G401 (cell line): ENCODE results near the gene PTPRE. TPM values are rescaled to one million over a fixed set of nuclear protein-coding genes. Genes with fewer than 3 reads are reported as not detected.
"Not testable (repeated sequence)": the region's sequence is repeated elsewhere in the genome, so short reads cannot be mapped to it uniquely, and the experiment has no call there.

Source experiments
- DNase-seq: peaks from one replicate; pipeline ENCODE4 v3.0.0-alpha.2; 2015; ENCODE audit warnings: low spot score
- in situ Hi-C: cut with HindIII; loops from 2 replicates; pipeline ENCODE4 v1.10.0; 2016; ENCODE audit warnings: low sequenced_read_pairs, mixed read lengths
- total RNA-seq: library from RNA; depleted of rRNA; stranded (reverse); fragments of >200 nt; shearing (Covaris generic); gene quantifications from 2 replicates; pipeline ENCODE4 v1.2.3, GENCODE V29; 2014

PTPRE gene
- total RNA-seq, 1 experiment from 2014 or later = not detected

GRCh38 chr10:128091636-128092210 lies 184.8 kb downstream of the PTPRE start:
- no peak for DNase-seq
- in situ Hi-C loops = no loop called here

DNA sequence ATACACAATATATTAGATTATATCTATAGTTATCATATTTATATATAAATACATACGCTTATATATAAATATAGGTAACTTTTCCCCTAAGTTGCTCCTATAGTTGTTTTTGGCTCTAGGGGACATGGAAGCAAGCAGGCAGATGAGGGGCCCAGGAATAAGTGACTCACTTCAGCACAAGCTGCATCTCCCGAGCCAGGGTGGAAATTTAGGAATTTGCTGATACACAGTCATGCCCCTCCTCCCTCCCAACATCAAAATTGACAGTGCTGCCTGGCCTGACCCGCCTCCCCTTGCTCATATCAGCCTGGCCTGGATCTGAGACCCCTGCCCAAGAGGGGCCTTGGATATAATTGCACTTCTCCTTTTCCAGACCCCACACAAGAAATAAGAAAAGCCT lies 185.6 kb downstream of the PTPRE start:
- in situ Hi-C loops = no loop called here

GRCh38 chr10:128094596-128094995 lies 187.7 kb downstream of the PTPRE start:
- in situ Hi-C loops, DNase-seq: not testable (repeated sequence)

More for the DNA sequence above, 185.6 kb downstream of the PTPRE start:
- no peak for DNase-seq

DNA sequence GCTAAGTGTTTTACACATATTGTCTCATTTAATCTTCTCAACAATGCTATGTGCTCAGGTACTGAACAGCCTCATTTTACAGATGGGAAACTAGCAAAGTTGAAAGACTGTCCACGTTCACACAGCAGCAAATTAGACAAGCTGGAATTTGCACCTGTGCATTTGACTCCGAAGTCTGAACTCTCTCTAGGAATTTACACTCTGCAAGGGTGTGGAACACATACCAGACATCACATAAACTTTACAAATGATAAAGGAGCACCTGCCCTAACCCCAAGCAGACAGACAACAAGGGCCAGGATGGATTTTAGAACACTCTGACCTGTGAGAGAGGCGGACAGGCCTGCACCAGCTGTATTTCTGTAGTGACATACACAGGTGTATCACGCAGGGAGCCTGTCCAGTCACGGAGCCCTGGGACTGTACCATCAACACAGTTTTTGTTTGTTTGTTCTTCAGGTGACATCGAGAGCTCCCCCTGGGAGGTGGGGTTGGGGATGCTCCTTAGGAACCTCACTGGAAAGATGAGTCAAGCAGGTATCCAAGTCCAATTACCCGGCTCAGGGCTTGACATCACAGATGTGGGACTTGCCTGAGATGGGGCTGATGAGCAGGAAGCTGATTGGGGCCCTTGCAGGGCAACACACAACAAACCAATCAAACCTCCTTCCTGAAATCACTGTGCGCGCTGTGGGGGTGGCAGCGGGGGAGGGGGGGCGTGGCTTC lies 188.3 kb downstream of the PTPRE start:
- in situ Hi-C loops = no loop called here
- no peak for DNase-seq

GRCh38 chr10:128095753-128096469 lies 189.0 kb downstream of the PTPRE start:
- no peak for DNase-seq
- in situ Hi-C loops = no loop called here

GRCh38 chr10:128096486-128097199 lies 189.7 kb downstream of the PTPRE start:
- no peak for DNase-seq
- in situ Hi-C loops = no loop called here

- in situ Hi-C loops = no loop called here
- no peak for DNase-seq
Observed at GRCh38 chr10:128097783-128098182, 190.9 kb downstream of the PTPRE start.

DNA sequence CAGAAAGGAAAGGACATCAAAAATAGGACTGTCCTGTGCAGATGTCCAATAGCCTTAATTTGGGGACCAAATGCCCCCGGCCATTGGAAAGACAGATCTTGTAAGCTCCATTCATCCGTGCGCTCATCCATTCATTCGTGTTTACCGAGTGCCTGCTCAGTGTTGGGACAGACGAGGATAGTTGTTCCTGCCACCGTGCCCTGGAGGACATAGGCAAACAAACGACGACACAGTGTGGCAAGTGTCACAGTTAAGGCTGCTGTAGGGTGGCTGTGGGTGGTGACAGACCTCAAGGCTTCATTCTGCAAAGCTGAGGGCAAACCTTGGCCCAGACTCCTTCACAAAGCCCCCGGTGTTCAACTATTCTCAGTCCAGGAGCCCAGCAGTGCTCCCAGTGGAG lies 191.7 kb downstream of the PTPRE start:
- DNase-seq = no peak
- in situ Hi-C loops = no loop called here

DNA sequence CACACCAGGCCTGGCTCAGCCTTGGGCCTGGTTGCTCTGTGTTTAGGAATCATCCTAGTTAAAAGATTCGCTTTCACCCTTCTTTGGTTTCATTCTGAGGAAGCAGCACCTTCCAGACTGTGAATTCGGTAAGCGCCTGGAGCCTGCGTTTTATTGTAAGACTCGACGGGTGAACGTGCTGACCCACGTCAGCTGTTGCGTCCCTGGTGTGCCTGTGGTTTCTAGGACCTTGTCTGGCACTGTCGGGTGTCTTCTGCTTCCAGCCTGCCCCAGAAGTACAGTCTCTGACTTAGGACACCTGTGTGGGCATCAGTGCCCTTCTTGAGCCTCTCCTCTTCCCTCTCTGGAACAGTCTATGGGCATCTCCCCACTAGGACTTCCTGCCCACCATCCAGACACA lies 193.0 kb downstream of the PTPRE start:
- DNase-seq = no peak
- in situ Hi-C loops = no loop called here

DNA sequence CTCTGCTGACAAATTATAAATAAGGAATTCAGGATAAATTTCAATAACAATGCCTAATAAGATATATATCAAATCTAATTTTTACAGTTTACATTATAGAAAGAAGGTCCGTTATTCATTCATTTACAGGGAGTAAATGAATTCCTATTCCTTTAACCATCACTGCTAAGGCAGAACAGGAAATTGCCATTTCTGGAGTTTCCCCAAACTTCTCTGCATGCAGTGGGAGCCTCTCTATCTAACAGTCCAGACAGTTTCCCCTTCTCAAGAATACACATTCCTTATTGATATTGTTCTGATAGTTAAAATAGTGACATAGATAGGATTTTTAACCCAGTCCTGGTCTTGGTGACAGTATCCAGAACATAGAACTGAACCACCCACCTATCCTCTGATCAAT lies 195.0 kb downstream of the PTPRE start:
- in situ Hi-C loops = no loop called here
- DNase-seq = no peak

DNA sequence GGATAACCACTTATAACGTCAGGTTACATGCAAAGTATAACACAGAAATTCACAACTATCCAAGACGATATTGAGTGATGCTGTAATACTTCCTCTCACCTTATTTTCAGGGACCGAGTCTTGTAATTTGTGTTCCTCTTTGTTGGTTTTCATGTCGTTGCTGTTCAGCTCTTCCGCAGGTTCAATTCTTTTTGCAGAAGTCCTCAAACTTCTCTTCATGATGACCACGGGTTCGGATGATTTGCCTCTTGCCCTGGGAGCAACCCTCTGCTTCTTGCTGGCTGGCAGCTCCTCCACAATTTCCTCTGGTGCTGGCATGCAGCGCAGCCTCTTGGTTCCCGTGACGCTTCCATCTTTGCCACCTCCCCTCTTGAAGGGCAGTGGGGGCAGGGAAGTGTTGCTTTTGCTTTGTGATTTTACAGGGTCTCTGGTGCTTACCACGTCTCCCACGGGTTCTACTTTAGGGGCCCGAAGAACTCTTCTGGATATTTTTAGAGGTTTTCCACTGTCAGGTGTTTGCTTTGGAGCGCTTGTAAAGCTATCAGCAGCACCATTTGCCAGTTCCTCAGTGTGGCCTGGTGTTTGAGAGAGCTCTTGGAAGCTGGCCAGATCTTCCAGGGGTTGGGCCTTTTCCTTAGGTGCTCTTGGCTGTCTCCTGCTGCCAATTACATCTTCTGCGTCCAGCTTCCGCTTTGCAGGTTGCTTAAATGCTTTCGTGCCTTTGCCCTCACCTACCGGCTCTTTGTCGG lies 195.8 kb downstream of the PTPRE start:
- DNase-seq = no peak

DNA sequence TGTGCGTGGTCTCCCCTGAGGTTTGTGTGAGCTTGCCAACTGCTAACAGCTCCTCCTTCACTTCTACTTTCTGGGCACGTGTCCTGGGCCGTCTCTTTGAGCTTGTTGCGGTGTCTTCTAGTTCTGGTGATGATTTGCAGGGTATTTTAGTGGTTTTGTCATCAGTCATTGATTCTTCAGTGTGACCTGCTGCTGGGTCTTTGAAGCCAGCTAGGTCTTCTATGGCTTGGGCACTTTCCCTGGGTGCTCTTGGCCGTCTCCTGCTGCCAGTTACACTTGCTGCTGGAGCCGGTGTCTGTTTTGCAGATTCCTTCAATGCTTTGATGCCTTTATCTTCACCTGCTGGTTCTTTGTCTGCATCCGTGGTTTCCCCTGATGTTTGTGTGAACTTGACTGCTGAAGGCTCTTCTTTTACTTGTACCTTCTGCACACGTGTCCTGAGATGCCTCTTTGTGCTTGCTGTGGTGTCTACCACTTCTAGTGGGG lies 196.4 kb downstream of the PTPRE start:
- in situ Hi-C loops = no loop called here
- DNase-seq = no peak

More for the DNA sequence above, 195.8 kb downstream of the PTPRE start:
- in situ Hi-C loops = no loop called here

DNA sequence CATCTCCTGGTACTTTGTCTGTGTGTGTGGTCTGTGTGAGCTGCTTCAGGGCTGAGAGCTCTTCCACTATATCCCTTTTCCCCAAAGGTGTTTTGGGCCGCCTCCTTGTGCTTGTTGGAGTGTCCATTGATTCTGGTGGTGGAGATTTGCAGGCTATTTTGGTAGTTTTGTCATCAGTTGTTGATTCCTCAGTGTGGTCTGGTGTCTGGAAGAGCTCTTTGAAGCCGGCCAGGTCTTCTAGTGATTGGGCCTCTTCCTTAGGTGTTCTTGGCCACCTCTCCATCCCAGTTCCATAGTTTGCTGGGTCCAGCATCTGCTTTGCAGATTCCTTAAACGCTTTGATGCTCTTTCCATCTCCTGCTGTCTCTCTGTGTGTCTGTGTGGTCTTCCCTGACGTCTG lies 198.5 kb downstream of the PTPRE start:
- no peak for DNase-seq
- in situ Hi-C loops = no loop called here

DNA sequence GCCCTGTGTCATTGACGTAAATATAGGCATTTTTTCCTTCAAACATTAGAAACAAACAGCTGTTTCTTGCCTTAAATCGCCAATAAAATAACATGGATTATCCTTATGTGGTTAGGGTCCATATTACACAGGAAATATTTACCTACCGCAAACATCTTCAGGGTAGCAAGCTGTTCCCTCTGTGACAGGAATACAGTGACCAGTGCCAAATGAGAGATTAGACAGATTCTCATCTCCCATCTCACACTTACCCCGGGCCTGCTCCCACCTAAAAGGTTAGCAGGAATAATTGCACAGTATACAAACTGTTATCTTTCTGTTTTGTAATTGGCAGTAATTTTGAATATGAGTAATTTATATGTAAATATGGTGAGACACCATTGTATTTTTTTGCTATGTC lies 202.8 kb downstream of the PTPRE start:
- in situ Hi-C loops = no loop called here

DNA sequence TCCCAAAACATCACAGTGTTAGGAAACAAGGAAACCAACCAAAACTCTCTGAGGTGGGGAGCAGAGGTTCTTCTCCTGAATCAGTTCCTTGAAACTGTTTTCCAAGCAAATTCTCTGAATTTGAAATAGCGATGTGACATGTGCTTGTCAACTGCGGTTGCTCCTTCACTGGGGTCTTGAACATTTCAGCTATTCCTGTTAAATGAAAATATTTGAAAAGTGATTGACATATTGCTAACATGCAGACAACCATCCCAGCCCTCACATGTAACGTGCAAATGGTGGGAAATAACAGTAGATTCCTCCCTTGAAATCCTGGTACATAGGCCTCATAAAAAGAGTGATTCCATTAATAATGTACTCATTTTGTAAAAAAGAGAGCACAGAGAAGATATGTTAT lies 203.4 kb downstream of the PTPRE start:
- no peak for DNase-seq
- in situ Hi-C loops = no loop called here

More for the DNA sequence above, 202.8 kb downstream of the PTPRE start:
- DNase-seq = no peak

DNA sequence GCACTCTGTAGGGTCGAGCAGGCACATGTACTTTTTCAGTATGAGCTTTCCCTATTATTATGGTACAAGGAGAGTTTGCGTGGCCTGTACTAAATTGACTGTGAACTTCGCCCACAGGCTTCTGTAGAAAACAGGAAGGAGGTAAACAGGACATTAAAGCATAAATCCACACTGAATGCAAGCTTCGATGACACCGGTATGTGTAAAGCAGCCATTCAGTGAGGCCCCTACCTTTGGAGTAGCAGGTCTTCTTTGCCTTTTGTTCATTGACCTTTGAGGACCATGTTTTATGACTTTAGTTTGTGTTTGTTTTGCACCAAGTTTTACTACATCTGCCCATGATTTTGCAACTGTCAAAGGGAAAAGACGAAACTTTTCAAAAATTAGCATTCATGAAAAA lies 204.8 kb downstream of the PTPRE start:
- in situ Hi-C loops = no loop called here
- DNase-seq = no peak

GRCh38 chr10:128113026-128113425 lies 206.1 kb downstream of the PTPRE start:
- in situ Hi-C loops = no loop called here
- DNase-seq = no peak

DNA sequence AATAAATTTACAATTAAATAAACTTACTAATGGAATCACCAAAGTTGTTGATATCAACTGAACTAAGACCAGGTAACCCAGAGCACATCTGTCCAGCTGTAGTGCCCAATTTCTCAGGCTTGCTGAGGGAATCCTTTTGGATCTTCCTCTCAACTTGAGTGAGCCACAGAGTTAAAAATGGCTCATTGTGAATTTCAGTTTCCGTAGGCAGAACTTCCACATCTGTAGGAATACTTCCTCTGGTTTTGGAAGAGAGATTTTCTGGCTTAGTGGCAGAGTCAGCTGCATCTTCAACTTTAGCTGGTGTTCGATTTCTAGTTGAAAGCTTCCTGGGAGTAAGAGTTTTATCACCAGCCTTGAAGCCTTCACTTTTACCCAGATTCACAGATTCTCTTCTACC lies 208.0 kb downstream of the PTPRE start:
- in situ Hi-C loops = no loop called here

DNA sequence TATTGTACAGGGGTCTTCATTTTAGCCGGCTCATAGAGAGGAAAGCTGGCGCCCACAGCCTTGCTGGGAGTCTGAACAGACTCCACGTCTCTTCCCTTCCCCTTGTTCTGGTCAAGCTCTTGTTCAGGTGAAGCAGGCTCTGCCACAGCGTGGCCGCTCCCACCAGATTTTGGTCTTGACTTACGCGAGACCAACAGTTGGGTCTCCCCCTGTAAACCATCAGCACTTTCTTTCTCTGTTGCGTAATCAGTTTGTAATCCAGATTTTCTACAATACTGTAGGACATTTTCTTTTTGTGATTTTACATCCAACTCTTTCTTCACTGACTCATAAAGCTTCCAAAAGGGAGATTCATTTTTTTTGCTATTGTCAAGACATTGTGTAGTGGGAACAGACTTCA lies 208.5 kb downstream of the PTPRE start:
- no peak for DNase-seq
- in situ Hi-C loops = no loop called here

More for the DNA sequence above, 208.0 kb downstream of the PTPRE start:
- DNase-seq = no peak
